ENCODE measurements around the gene E2F7. TPM values are rescaled to one million over a fixed set of nuclear protein-coding genes. Genes with fewer than 3 reads are reported as not detected.

Gene E2F7
- polyA plus RNA-seq, 1 of the 3 experiments (the other 2 are of a cell fraction) = 8.8 TPM

DNA sequence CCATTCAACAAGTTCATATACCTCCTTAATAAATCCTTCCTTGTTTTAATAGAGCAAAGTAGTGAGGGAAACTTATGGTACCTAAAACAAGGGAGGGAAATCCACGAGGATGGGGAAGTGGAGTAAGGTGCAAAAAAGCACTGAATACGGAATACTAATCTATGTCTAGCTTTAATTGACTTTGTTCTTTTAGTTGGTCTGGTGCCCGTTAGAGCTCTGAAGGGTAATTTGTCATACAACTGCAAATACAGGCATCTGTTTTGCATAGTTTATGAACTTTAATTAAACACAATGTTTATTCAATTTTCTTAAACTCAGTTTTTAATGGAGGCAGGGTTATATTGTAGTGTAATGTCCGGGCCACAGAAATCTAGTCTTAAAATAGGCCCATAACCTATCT, 67.0 kb downstream of the E2F7 start:
- Histone ChIP-seq H3K27ac (ENCODE audit: low read depth in 2 of 2, low read length in 1 of 2) (no peak overlapping the region), H3K36me3 (replicated peaks in 1 of 2; ENCODE audit: control insufficient read depth in 1 of 2, insufficient read depth in 2 of 2, low read length in 1 of 2) (no peaks in the 10 kb centered on the region), H3K9me3 (no peaks in the 10 kb centered on the region), H4K20me1 (ENCODE audit: insufficient read depth) (no peaks in the 10 kb centered on the region), H3K4me3 (ENCODE audit: low read depth in 2 of 2, low read length in 1 of 2) (no peak overlapping the region), H3K79me2 (ENCODE audit: insufficient read depth) (no peaks in the 10 kb centered on the region), H3K27me3 (ENCODE audit: insufficient read depth) (no peaks in the 10 kb centered on the region), H2AFZ (ENCODE audit: low read depth) (no peak overlapping the region), H3K9me2 (no peaks in the 10 kb centered on the region), H3K4me2 (no peak overlapping the region), H3F3A (replicated peaks; ENCODE audit: insufficient read depth) (no peaks in the 10 kb centered on the region), H3K4me1 (ENCODE audit: control insufficient read depth in 1 of 2, insufficient read depth in 2 of 2, low read depth in 1 of 2, low read length in 1 of 2) (peaks cover 0 to 2% of the 10 kb centered on the region in 2 experiments; a peak in 1 of 4 replicates), H3K9ac (no peak overlapping the region)
- WGBS (ENCODE audit: low lambda C conversion rate) = 63% methylated on average over 4 of the region's 4 CpGs
- POLR2A ChIA-PET = no interaction called here
- CTCF ChIA-PET = interaction anchor here (1.0 to 5.9 kb wide), 2 partner anchors 12 to 24 kb away, joined by 3 to 48 read pairs; no protein-coding TSS in a partner anchor
- no peak for DNase-seq
- no peak for TF ChIP-seq CTCF (IDR thresholded peaks at IDR 0.05)
- no peak for TF ChIP-seq RAD21 (IDR thresholded peaks at IDR 0.05; ENCODE audit: low read length)
- TF ChIP-seq EP300 (IDR thresholded peaks at IDR 0.05; ENCODE audit: borderline replicate concordance in 1 of 2, low read depth in 1 of 2, low read length in 1 of 2) = no peak
- TF ChIP-seq SIN3A (IDR thresholded peaks at IDR 0.05; ENCODE audit: borderline replicate concordance, low read depth, low read length) = no peak
- no peak for TF ChIP-seq JUND (IDR thresholded peaks at IDR 0.05)
- TF ChIP-seq RCOR1 (IDR thresholded peaks at IDR 0.05; ENCODE audit: low read length) = no peak

GRCh38 chr12:76997011-76997780, 68.2 kb downstream of the E2F7 start:
- Histone ChIP-seq H3K4me3 (ENCODE audit: low read depth in 2 of 2, low read length in 1 of 2) (no peak overlapping the region), H3K4me2 (no peak overlapping the region), H3K9me2 (no peaks in the 10 kb centered on the region), H3K27me3 (ENCODE audit: insufficient read depth) (no peaks in the 10 kb centered on the region), H3K9ac (no peak overlapping the region), H3K27ac (ENCODE audit: low read depth in 2 of 2, low read length in 1 of 2) (no peak overlapping the region), H3K4me1 (ENCODE audit: control insufficient read depth in 1 of 2, insufficient read depth in 2 of 2, low read depth in 1 of 2, low read length in 1 of 2) (peaks cover 0 to 2% of the 10 kb centered on the region in 2 experiments; a peak in 1 of 4 replicates), H2AFZ (ENCODE audit: low read depth) (no peak overlapping the region), H3K79me2 (ENCODE audit: insufficient read depth) (no peaks in the 10 kb centered on the region), H3K36me3 (replicated peaks in 1 of 2; ENCODE audit: control insufficient read depth in 1 of 2, insufficient read depth in 2 of 2, low read length in 1 of 2) (no peaks in the 10 kb centered on the region), H3F3A (replicated peaks; ENCODE audit: insufficient read depth) (no peaks in the 10 kb centered on the region), H3K9me3 (no peaks in the 10 kb centered on the region), H4K20me1 (ENCODE audit: insufficient read depth) (no peaks in the 10 kb centered on the region)
- ChIA-PET CTCF (interaction anchor here (5.9 kb wide), 1 partner anchor 13 kb away, joined by 48 read pairs; no protein-coding TSS in a partner anchor), POLR2A (no interaction called here)
- 89% methylated on average over 4 of the region's 4 CpGs for WGBS (ENCODE audit: low lambda C conversion rate)
- TF ChIP-seq NFIC (IDR thresholded peaks at IDR 0.05; ENCODE audit: borderline replicate concordance) = no peak
- no peak for DNase-seq

DNA sequence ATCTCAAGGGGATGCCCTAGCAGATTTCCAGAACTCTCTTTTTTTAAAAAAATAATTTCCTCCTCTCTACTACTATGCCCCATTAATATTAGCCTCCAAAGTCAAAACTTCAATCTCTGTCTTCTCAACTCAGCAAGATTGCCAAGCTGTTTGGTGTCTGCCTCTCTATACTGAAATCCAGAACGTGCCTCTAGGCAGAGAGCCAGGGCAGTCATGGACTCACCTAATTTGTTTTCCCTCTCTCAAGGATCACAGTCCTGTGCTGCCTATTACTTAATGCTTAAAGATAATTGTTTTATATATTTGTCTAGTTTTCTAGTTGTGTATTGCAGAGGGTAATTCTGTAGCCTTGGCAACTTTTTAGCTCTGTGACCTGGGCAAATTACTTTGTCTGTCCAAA, 74.7 kb downstream of the E2F7 start:
- no peaks in the 10 kb centered on the region for H3K9me3 ChIP-seq
- H3F3A ChIP-seq (replicated peaks; ENCODE audit: insufficient read depth) = no peaks in the 10 kb centered on the region
- 0% methylated on average over 1 of the region's 1 CpG for WGBS (ENCODE audit: low lambda C conversion rate)
- H2AFZ ChIP-seq (ENCODE audit: low read depth) = no peak overlapping the region
- H3K79me2 ChIP-seq (ENCODE audit: insufficient read depth) = no peaks in the 10 kb centered on the region
- H3K9ac ChIP-seq = no peak overlapping the region
- no peaks in the 10 kb centered on the region for H3K9me2 ChIP-seq
- H4K20me1 ChIP-seq (ENCODE audit: insufficient read depth) = no peaks in the 10 kb centered on the region
- ChIA-PET CTCF (interaction anchor here (1.0 kb wide), 1 partner anchor 20 kb away, joined by 4 read pairs; no protein-coding TSS in a partner anchor), POLR2A (no interaction called here)
- no peaks in the 10 kb centered on the region for H3K4me1 ChIP-seq (ENCODE audit: control insufficient read depth in 1 of 2, insufficient read depth in 2 of 2, low read depth in 1 of 2, low read length in 1 of 2)
- H3K27ac ChIP-seq (ENCODE audit: low read depth in 2 of 2, low read length in 1 of 2) = no peak overlapping the region
- H3K4me3 ChIP-seq (ENCODE audit: low read depth in 2 of 2, low read length in 1 of 2) = no peak overlapping the region
- no peaks in the 10 kb centered on the region for H3K27me3 ChIP-seq (ENCODE audit: insufficient read depth)
- H3K4me2 ChIP-seq = no peak overlapping the region
- H3K36me3 ChIP-seq (replicated peaks in 1 of 2; ENCODE audit: control insufficient read depth in 1 of 2, insufficient read depth in 2 of 2, low read length in 1 of 2) = no peaks in the 10 kb centered on the region
- no peak for DNase-seq
- TF ChIP-seq GATA2 (CRISPR knock-in tag; IDR thresholded peaks at IDR 0.05) = no peak
- TF ChIP-seq, protein P1, sequence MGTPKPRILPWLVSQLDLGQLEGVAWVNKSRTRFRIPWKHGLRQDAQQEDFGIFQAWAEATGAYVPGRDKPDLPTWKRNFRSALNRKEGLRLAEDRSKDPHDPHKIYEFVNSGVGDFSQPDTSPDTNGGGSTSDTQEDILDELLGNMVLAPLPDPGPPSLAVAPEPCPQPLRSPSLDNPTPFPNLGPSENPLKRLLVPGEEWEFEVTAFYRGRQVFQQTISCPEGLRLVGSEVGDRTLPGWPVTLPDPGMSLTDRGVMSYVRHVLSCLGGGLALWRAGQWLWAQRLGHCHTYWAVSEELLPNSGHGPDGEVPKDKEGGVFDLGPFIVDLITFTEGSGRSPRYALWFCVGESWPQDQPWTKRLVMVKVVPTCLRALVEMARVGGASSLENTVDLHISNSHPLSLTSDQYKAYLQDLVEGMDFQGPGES (IDR thresholded peaks at IDR 0.05; ENCODE audit: low read depth, low read length) = no peak
- TF ChIP-seq CTCF (IDR thresholded peaks at IDR 0.05) = no peak
- no peak for TF ChIP-seq YY1 (IDR thresholded peaks at IDR 0.05; ENCODE audit: low read depth)
- no peak for TF ChIP-seq EP300 (IDR thresholded peaks at IDR 0.05; ENCODE audit: borderline replicate concordance in 1 of 2, low read depth in 1 of 2, low read length in 1 of 2)
- TF ChIP-seq, protein P2, sequence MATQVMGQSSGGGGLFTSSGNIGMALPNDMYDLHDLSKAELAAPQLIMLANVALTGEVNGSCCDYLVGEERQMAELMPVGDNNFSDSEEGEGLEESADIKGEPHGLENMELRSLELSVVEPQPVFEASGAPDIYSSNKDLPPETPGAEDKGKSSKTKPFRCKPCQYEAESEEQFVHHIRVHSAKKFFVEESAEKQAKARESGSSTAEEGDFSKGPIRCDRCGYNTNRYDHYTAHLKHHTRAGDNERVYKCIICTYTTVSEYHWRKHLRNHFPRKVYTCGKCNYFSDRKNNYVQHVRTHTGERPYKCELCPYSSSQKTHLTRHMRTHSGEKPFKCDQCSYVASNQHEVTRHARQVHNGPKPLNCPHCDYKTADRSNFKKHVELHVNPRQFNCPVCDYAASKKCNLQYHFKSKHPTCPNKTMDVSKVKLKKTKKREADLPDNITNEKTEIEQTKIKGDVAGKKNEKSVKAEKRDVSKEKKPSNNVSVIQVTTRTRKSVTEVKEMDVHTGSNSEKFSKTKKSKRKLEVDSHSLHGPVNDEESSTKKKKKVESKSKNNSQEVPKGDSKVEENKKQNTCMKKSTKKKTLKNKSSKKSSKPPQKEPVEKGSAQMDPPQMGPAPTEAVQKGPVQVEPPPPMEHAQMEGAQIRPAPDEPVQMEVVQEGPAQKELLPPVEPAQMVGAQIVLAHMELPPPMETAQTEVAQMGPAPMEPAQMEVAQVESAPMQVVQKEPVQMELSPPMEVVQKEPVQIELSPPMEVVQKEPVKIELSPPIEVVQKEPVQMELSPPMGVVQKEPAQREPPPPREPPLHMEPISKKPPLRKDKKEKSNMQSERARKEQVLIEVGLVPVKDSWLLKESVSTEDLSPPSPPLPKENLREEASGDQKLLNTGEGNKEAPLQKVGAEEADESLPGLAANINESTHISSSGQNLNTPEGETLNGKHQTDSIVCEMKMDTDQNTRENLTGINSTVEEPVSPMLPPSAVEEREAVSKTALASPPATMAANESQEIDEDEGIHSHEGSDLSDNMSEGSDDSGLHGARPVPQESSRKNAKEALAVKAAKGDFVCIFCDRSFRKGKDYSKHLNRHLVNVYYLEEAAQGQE (IDR thresholded peaks at IDR 0.05; ENCODE audit: low read depth, low read length) = no peak

Measured in SK-N-SH (cell line).